CD1c-positive myeloid dendritic cell (primary cell): ENCODE measurements around the gene PLOD3.

Experiments
- DNase-seq: peaks from one replicate; pipeline ENCODE4 v3.0.0-alpha.2; 2016; ENCODE audit errors: extremely low spot score

PLOD3 gene

DNA sequence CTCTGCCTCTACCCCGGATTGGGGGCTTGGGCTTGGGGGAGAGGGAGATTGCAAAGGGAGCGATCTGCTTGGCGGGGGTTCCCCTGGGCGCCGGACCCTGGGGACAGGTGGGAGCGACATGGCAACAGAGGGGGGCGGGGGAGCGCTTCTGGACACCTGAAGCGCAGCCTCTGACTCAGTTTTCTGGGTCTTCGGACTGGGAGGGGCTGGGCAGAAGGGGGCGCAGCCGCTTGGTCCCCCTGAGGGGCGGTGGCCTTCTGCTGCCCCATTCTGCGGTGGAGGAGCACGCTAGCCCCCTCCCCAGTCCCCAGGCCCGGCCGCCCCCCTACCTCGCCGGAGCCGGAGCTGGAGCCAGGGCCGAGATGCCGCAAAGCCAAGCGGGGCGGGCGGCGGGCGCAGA, 37.7 kb downstream of the PLOD3 start:
- DNase-seq, result no peak

DNA sequence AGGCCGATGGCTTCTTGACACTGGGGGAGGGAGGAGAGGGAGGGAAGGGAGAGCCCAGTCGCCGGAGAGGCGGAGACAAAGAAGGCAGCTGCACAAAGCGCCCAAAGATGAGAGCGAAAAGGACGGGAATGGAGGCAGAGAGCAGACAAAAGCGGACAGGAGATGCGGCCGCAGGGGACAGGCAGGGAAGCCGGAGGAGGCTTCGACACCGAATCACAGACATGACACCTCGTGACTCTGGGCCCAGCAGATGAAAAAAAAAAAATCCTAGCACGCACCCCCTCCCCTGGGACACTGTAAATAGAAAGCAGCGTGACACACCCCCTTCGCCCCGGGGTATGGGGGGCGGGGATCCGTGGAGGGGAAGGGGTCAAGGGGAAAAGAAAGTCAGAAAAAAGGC, 38.3 kb downstream of the PLOD3 start:
- no peak for DNase-seq

DNA sequence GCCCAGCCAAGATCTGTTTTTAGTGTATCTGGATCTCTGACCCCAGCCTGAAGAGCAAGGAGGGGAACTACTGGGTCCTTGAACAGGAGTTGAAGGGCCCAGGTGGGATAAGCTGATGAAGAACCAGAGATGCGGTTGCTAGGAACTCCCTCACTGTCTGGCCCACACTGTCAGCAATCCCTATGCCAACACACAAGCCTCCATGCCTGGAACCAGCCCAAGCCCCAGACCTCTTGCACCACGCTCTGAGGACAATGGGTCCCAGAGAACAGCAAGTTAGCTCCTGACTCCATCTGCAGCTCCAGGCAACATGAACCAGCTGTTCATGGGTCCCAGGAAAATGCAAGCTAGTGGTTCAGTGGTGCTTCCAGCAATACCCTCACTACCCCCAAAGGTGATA, 39.7 kb downstream of the PLOD3 start:
- no peak for DNase-seq

DNA sequence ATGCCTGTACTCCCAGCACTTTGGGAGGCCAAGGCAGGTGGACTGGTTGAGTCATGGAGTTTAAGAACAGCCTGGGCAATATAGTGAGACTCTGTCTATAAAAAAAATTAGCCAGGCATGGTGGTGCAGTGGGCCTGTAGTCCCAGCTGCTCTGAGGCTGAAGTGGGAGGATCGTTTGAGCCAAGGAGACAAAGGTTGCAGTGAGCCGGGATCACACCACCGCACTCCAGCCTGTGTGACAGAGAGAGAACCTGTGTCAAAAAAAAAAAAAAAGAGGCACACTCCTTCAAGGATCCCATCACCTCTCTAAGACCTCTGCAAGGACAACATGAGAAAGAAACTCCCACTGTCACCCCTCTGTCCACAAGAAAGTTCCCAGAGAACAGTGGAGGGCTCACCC, 41.7 kb downstream of the PLOD3 start:
- DNase-seq, result no peak

DNA sequence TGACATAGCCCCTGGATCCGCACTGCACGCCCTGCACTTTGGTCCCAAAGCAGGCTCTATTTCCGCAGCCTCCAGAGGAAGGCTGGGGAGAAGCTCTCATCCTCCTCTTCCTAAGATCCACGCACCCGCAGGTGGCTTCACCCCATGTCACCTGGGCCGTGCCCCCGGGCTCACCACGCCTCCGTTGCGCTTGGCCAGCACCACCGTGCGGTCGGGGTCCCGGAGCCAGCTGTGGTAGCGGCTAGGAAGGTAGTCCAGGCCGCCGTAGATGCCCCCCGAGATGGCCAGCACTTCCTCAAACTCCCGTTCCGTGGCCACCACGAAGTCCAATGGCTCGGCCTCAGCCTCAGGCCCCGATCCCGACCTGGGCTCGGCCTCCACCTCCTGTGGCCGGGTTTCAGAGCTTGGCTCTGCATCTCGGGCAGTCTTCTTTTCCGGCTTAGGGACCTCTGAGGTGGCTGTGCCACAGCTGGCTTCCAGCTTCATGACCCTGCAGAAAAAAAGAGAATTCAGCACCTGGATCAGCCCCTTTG, 43.0 kb downstream of the PLOD3 start:
- no peak for DNase-seq

DNA sequence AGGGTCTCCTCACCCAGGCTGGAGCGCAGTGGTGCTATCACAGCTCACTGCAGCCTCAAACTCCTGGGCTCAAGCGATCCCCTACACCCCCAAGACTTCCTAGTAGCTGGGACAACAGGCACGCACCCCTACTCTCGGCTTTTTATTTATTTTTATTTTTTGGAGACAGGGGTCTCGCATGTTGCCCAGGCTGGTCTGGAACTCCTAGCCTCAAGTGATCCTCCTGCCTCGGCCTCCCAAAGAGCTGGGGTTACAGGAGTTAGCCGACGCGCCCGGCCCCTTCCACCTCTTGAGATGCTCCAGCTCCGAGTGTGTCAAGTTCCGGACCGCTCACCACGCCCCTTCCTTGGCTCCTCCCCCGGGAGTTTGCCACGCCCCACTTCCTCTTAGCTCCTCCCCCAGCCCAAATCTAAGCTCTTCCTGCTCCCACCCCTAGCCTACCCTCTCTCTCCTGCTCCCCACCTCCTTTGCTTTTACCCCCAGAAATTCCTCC, 43.6 kb downstream of the PLOD3 start:
- DNase-seq, result peak; percentile 60

DNA sequence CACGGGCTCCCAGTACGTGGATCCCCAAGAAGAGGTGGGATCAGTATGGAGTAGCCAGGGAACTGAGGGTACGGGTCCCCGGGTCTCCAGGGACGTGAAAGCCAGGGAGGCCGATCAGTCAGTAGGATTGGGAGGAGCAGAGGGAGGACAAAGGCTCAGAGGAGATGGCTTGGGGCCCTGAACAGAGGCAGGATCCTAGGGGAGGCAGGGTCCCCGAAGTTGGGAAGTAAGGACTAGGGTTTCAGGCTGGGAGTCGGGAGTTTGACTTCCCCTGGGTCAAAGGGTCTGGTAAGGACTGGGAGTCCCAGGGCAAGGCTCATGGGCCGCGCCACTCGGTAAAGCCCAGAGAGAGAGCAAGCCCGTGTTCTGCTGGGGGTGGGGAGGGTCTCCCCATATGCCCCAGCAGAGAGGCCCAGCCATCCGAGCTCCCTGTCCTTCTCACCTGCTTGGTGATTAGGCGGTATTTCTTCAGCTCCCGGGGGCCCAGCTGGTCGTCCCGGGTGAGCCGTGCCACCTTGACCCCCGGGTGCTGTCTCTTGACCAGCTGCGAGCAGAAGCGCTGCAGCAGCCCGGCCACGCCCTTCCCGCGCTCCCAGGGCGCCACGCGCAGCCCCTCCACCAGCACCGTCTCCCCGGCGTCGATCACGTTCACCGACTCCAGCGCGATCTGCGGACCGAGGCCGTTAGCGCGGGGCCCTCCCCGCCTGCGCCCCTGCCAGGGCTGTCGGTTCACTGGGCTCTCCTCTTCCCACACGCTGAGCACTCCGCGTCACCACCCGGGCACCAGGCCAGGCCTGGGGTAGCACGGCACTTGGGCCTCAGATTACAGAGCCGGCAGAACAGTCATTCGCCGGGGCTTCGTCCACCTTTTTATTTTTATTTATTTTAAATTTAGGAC, 44.3 kb downstream of the PLOD3 start:
- DNase-seq, result peak; percentile 79

DNA sequence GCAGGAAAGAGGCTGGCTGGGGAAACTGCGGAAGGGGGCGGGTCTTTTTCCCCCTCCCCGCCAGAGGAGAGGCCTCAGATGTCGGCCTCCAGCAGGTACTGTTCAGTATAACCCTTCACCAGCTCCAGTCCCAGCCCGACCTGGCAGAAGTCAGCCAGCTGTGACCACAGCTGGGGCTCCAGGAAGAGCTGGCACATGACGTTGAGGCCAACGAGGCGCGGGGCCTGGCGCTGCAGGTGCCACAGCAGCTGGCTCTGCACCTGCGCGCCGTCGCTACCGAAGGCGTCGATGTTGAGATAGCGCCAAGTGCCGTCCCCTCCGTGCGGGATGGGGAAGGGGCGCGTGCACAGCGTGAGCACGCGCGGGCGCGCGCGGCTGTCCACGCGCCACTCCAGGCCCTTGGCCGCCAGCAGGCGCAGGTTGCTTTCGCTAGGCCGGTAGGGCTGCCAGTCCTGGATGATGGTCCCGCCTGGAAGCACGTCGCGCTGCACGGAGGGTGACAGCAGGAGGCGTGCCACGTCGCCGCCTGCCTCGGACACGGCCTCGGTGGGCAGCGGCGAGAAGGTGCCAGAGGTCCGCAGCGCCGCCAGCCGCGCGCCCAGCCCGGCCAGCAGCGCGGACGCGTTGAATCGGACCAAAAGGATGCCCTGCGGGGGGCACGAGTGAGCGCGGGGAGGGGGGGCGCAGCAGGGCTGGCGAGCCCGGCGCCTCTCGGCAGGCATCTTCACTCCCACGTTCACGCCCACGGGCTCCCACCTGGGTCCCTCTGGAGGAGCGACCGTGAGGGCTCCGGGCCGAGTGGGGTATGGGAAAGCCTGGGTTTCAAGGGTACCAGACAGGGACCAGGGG, 45.2 kb downstream of the PLOD3 start:
- no peak for DNase-seq

DNA sequence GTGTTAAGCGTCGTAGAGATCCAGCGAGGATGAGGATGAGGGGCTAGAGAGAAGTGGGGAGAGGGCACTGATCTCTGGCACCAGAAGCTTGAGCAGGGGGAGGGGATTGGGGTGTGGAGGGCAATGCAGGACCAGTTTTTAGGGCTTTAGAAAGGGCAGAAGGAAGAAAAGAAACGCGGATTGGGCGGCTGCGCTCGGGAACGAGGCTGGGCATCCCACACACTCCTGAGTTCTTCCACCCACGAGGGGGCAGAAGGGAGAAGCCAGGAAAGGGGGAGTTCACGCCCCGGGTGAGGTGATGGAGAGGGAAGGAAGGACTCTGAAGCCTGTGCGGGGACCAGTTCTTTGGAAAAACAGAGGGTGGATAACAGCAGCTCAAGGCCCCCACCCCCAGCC, 45.9 kb downstream of the PLOD3 start:
- no peak for DNase-seq

DNA sequence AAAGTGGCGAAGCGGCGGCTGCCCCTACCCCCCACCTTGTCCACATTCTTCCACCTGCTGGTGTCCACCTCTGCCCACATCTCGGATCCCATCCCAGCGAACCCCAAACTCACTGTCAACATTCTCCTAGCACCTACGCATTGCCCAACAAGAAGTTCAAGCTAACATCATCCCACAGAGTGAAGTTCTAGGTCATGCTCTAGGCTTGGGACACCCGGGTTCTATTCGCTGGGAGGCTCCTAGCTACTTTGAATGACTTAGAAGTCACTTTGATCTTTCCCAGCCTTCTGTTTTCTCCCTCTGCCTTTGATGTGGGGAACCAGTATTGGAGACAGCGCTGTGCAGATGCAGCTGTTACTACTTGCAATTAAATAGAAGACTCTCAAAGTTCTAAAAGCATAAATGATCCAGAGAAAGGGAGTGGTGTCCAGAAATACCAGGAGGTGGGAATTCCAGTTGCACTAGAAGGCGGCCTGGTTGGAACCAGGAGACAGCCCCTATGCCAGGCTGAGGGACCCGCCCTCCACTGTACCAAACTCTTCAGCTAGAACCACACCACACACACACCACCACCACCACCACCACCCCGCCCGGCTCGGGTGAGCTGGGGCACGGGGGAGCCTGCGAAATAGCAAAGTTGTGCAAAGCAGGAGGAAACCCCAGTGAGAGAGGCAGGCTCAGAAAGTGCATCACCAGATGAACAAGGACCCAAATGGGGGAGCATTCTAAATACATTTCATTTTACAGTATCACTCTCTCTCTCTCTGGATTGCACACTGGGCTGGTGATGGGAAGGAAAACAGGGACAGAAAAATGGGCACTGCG, 46.6 kb downstream of the PLOD3 start:
- peak; percentile 30 for DNase-seq

DNA sequence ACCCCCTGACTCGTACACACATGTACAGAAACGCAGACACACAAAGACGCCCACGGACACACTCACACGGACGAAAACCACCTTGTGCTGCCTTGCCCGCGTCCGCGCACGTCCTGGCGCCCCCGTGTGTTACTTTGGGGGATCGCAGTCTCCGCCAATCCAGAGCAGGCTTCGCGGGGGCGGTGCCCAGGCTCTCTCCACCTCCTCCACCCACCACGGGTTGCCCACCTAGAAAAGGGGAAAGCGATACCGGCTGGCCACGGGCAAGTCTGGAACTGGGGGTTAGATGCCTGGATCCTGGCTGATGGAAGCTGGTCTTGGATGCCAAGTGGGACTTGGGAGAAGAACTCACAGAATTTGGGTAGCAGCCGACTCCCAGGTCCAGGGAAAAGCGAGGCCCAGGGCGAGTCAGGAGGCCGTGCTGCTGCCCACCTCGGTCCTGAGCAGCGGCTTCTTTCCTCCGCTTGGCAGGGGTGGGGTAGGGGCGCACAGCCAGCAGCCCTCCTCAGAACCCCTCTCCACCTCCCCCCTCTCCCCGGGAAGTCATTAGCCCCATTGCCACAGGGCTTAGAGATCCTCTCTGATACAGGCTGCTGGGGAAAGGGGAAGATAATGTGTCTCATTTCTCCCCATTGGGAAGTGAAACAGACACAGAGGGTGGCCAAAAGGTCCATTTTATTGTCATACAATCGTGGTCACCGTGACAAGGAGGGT, 47.4 kb downstream of the PLOD3 start:
- peak; percentile 83 for DNase-seq

DNA sequence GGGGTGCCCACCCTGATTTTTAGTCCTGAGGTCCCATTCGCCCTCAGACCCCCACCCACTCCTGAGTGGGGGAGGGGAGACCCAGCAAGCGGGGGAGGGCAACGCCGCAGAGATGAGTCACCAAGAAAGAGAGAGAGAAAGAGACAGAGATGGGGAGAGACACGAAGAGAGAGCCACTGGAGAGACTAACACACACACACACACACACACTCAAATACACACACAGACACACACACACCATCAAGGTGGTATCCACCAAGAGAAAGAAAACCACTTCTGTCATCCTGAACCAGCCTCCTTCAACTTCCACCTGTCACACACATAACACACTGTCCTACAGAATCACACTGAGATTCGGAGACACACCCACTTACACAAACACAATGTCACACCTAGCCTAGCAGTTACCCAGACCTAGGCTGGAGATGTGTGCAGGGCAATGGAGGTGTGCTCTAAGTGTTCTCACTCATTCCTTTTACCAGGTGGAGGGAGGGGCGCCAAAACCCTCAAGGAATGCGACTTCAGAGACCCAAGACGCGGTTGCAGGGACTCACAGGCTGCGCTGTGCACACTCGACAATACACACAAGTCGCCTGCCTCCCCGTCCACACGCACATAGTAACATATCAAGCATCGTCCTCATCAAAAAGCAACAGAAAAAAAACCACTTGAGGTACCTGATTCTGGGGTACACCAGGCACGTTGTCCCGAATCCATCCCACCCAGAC, 48.1 kb downstream of the PLOD3 start:
- DNase-seq, result no peak

DNA sequence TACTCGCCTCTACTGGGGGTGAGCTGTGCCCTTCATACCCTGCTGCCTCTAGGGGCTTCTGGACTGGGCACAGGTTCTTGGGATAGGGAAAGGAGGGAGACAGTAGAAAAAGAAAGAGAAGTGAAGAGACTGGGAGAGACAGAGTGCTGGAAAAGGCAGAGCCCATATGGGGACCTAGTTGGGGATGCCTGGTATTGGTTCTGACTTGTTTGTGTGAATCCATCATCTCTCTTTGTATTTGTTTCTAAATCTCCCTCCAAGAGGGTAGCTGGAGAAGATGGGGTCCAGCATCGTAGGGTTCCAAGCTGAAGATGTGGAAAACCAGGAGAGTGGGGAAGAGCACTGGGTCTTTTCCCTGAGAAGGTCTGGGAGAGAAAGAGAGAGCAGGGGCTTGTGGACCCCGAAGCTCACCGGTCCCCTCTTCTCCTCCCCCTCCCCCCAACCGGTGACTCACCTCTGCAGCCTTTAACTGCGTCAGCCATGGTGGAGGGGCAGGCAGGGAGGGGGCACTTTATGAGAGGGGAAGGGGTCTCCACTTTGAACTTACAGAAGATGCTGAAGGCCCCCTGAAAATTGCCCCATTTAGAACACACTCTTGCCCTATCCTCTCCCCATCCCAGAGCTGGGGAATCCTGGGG, 48.9 kb downstream of the PLOD3 start:
- DNase-seq, result no peak

DNA sequence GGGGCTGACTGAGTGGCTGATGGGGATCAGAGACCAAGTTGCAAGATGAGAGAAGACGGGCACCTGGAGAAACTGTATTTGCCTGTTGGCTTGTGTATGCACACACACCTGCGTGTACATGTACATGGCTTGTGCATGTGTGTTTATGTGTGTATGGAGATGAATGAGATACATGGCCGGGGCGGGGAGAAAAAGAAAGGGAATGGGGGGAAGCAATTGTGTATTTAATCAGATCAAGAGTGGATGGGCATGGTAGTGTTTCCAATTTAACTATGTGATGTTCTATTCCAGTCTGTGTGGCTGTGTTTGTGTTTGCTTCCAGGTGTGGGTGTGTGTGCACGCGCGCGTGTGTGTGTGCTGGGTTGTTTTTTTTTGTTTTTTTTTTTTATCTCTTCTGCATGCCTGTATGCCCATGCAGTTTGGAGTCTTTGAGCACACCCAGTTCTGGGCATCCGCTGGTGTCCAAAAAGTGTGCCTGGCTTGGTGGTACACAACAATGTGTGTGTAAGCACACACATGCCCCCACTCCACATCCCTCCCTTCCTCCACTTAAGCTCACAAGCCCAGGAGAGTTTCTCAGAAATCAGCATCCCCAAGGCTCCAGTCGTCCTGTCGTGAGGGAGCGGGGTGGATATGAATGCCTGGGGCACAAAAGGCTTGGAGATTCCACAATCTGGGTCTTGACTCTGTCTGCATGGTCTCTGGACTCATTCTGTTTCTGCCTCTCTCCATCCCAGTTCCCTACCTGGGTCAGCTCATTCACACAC, 49.6 kb downstream of the PLOD3 start:
- DNase-seq, result no peak

DNA sequence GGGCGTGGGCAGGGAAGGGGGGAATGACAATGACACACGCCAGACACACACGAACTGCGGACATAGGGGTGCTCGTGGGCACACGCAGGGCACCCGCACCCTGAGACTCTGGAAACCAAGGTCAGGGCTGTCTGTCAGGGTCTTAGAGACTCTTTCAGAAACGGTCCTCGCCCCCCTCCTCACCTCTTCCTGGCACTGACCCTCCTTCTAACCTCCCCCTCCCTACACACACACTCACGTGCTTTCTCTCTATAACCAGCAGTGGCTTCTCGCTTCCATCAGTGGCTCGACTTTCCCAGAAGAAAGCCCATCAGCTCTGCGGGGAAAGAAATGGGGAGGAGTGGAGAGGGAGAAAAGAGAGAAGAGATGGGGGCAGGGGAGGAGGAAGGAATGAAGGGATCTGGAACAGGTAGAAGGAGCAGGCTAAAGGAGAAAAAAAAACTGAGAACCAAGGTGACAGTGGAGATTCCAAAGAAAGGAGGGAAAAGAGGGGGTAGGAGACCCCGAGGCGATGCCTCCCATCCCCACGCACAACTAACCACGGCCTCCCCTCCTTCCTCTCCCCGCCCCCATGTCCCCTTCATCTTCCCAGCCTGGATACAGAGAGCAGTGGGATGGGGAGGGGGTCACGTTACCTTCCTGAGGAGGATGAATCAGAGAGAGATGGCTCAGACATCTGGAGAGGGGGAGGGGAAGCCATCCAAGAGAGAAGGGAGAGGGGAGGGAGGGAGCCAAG, 50.3 kb downstream of the PLOD3 start:
- DNase-seq, result peak; percentile 24

DNA sequence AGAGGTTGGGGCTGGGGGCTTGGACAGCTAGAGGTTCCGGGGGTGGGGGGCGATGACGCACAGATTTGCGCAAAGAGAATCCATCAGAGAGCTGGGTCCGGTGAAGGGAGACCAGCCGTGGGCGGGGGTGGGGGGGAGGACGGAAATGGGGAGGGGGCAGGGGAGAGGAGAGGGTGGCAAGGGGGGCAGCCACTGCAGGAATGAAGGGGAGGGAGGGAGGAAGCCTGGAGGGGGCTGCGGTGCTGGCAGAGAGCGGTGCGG, 50.8 kb downstream of the PLOD3 start:
- DNase-seq, result no peak

DNA sequence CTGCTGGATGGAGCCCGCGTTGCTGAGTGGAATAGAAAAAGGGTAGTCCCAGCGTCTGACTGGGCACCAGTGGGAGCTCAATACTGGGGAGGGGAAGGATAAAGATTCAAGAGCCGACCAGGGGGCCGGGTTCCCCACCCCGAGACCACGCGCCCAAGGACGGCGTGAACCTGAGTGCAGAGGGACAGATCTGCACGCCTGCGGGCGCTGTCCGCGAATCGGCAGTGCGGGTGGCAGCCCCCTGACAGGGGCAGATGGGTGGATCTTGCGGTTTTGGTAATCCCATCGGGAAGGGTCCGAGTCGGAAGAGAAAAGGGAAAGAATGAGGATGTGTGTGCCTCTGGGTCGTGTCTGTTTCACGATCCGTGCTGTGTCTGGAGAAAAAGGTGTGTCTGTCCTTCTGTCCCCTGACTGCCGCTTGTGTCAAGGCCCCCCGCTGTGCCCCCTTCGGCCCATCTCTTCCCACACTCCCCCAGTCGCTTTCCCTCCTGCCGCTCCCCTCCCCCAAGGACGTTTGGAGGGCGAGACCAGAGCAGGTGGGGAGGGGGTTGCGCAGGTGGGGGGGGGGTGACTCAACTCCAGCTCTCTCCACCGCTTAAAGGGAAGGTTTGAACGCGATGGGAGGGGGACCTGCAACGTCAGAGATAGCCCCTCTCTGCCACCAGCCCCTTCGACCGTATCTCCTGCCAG, 51.3 kb downstream of the PLOD3 start:
- DNase-seq, result no peak
